K562 (cell line): ENCODE results near the gene PKIB. TPM values are rescaled to one million over a fixed set of nuclear protein-coding genes. Genes with fewer than 3 reads are reported as not detected.
A peak's percentile ranks its signal among the peaks of the same experiment; 100 is the strongest.
"Not testable (repeated sequence)": the region's sequence is repeated elsewhere in the genome, so short reads cannot be mapped to it uniquely, and the experiment has no call there.

Source experiments
- ATAC-seq: fragments of 200-7000 bp; cut with Tn5 transposase; 3 replicates; pipeline ENCODE4 v1.9.1; 2020; ENCODE audit warnings: moderate library complexity
- BruUV-seq: library from RNA; stranded (reverse); fragments of 400-500 nt; replicated peaks from 2 replicates; lab custom pipeline; 2021; lab: Mats Ljungman, UMichigan
- CTCF ChIA-PET: fragments of 300-600 bp; formaldehyde crosslinking; extraction: SDS; loops from one replicate; lab custom pipeline; 2021; ENCODE audit warnings: low intra/inter-chr PET ratio; lab: Yijun Ruan, JAX
- POLR2A ChIA-PET: fragments of 300-600, 350-650 bp; sonication (Branson Sonifier 250); formaldehyde crosslinking; extraction: SDS; loops from one replicate; lab custom pipeline; 2021; ENCODE audit warnings: antibody characterized with exemption, inconsistent platforms; lab: Yijun Ruan, JAX
- DNase-seq, 4 experiments: peaks; one replicate each; pipeline versions ENCODE4 v3.0.0 to v3.0.0-alpha.2; 2011 to 2018; ENCODE audit warnings: low spot score in 3 of 4, mixed read lengths in 3 of 4; ENCODE audit errors: extremely low read depth in 1 of 4
- FAIRE-seq: peaks from 2 replicates; lab custom pipeline; 2011; peaks lifted over from hg19 to GRCh38; lab: Jason Lieb, UNC
- H2AFZ ChIP-seq: 2 replicates; pipeline ENCODE4 v1.6.0; 2011; ENCODE audit warnings: low read depth, low read length, control low read depth, inconsistent platforms
- H3K27ac ChIP-seq: fragments of 200-600 bp; 3 replicates; pipeline ENCODE4 v1.8.0; 2011; ENCODE audit warnings: low read depth, mild to moderate bottlenecking, control low read depth, inconsistent platforms, low read length, moderate library complexity, mixed read lengths; ENCODE audit errors: extremely low read depth
- H3K27me3 ChIP-seq, 2 experiments: fragments of 300-600 bp in 1 of 2; 2 replicates in 1 of 2; 3 replicates in 1 of 2; pipeline versions ENCODE4 v1.6.0 to v1.8.0; 2011; ENCODE audit warnings: inconsistent platforms in 2 of 2, low read length in 2 of 2, mild to moderate bottlenecking in 1 of 2, mixed read lengths in 1 of 2, moderate library complexity in 1 of 2; ENCODE audit not compliant: control insufficient read depth in 2 of 2, insufficient read depth in 2 of 2
- H3K36me3 ChIP-seq: fragments of 300-600 bp; 3 replicates; pipeline ENCODE4 v1.8.0; 2011; ENCODE audit warnings: mild to moderate bottlenecking, low read length, inconsistent platforms; ENCODE audit not compliant: control insufficient read depth, insufficient read depth
- H3K4me1 ChIP-seq, 2 experiments: fragments of 200-600 bp in 1 of 2; replicated peaks in 1 of 2; 2 replicates in 1 of 2; 3 replicates in 1 of 2; pipeline versions ENCODE4 v1.5.1 to v1.8.0; 2011; ENCODE audit warnings: inconsistent platforms in 2 of 2, low read length in 2 of 2, mild to moderate bottlenecking in 1 of 2, mixed read lengths in 1 of 2, moderate library complexity in 1 of 2; ENCODE audit not compliant: control insufficient read depth in 2 of 2, insufficient read depth in 2 of 2
- H3K4me2 ChIP-seq: 2 replicates; pipeline ENCODE4 v1.6.1; 2011; ENCODE audit warnings: low read length, control low read depth, inconsistent platforms, mixed read lengths; ENCODE audit not compliant: insufficient read depth
- H3K4me3 ChIP-seq: fragments of 200-600 bp; sonication (generic), shearing (Covaris generic); 2 replicates; pipeline ENCODE4 v1.5.1; 2016; ENCODE audit warnings: control low read depth, inconsistent platforms
- H3K79me2 ChIP-seq: fragments of 200-600 bp; 3 replicates; pipeline ENCODE4 v1.8.0; 2011; ENCODE audit warnings: low read length, inconsistent platforms; ENCODE audit not compliant: control insufficient read depth, insufficient read depth
- H3K9ac ChIP-seq, 2 experiments: 2 replicates each; pipeline versions ENCODE4 v1.6.0 to v1.6.1; 2011; ENCODE audit warnings: low read depth in 2 of 2, low read length in 2 of 2, control low read depth in 1 of 2, inconsistent platforms in 1 of 2, mild to moderate bottlenecking in 1 of 2, mixed read lengths in 1 of 2; ENCODE audit not compliant: insufficient read depth in 1 of 2
- H3K9me1 ChIP-seq: one replicate; pipeline ENCODE4 v1.6.0; 2011; ENCODE audit warnings: inconsistent platforms, mild to moderate bottlenecking, low read length, moderate library complexity; ENCODE audit not compliant: control insufficient read depth, insufficient read depth
- H3K9me3 ChIP-seq: replicated peaks from 2 replicates; pipeline ENCODE4 v1.5.1; 2011; ENCODE audit warnings: low read depth, low read length, inconsistent platforms; ENCODE audit not compliant: control insufficient read depth, insufficient read depth
- H4K20me1 ChIP-seq: replicated peaks from 2 replicates; pipeline ENCODE4 v1.6.1; 2011; ENCODE audit warnings: low read length, inconsistent platforms, mixed read lengths; ENCODE audit not compliant: control insufficient read depth, insufficient read depth
- HCFC1 ChIP-seq: IDR thresholded peaks from 2 replicates; pipeline ENCODE4 v1.6.1; 2012; ENCODE audit warnings: low read depth, low read length, improper control_type of control experiment
- SETDB1 ChIP-seq: IDR thresholded peaks from one replicate; pipeline ENCODE4 v1.6.1; 2012; ENCODE audit warnings: low read length, control low read depth, inconsistent platforms
- SPI1 ChIP-seq: IDR thresholded peaks from 2 replicates; pipeline ENCODE4 v1.6.1; 2011; ENCODE audit warnings: low read depth, low read length, control low read depth, borderline replicate concordance
- WGBS: fragments of 100-300 bp; shearing (Covaris generic); methylation state at CpG from one replicate; pipeline ENCODE4 v1.1.6; 2016; ENCODE audit warnings: low coverage, mixed read lengths; ENCODE audit not compliant: insufficient coverage; ENCODE audit errors: missing lambda C conversion rate; 5-methylcytosine and 5-hydroxymethylcytosine counted together
- in situ Hi-C: fragments of 300-500 bp; cut with MboI; formaldehyde crosslinking; loops from 4 replicates; pipeline ENCODE4 v1.15.0; 2018; ENCODE audit warnings: inconsistent platforms, mixed read lengths
- intact Hi-C: fragments of 100-400 bp; cut with micrococcal nuclease; formaldehyde crosslinking; loops from 2 replicates; pipeline ENCODE4 v1.14.2; 2022
- polyA plus RNA-seq, 8 experiments: library from polyadenylated mRNA; depleted of rRNA in 4 of 8; stranded (reverse) in 5 of 8; unstranded in 3 of 8; fragments of >200 nt; fragmentation: Nextera tagmentation in 2 of 8; fragmentation: Illumina TruSeq in 1 of 8; extraction: Ambion mirVana in 2 of 8; extraction: Trizol in 1 of 8; gene quantifications; 2 replicates each; pipeline versions ENCODE4 v1.2.1 to v1.2.3, GENCODE V29; 2011 to 2014; ENCODE audit warnings: inconsistent platforms in 1 of 8, missing spikeins in 1 of 8
- total RNA-seq, 7 experiments: library from RNA; depleted of rRNA in 6 of 7; stranded (reverse); fragments of >200 nt in 6 of 7; fragmentation: Illumina TruSeq in 2 of 7; extraction: Trizol in 2 of 7; gene quantifications; 2 replicates each; pipeline versions ENCODE4 v1.2.1 to v1.2.3, GENCODE V29; 2011 to 2021; ENCODE audit warnings: low replicate concordance in 1 of 7

PKIB gene
- total and polyA plus RNA-seq, 9 of the 15 experiments (the other 6 are each of a cell fraction or from before 2014, with no cell fraction given), result 14.8 to 37.5 (median 27.4) TPM

DNA sequence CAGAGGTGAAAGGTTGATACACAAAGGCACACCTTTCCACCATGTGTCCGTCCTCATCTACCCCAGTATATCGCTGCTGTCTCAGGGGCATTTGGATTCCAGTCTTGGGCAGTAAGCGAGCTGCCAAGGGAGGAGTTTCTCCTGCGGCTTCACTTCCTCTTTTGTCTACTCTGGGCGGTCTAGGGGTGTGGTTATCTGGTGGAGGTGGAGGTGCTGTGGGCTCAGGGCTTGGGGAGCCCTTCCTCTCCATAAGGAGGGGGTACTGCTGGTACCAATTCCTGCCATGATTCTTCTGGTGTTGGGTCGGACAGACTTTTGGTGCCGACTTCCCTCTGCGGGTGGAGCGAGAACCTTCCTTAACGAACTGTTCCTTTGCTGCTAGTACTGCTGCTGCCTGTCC is 137.4 kb downstream of the PKIB start:
- no peak for TF ChIP-seq SETDB1
- TF ChIP-seq HCFC1, result no peak
- TF ChIP-seq SPI1, result peak; percentile 95
- TF ChIP-seq, all 486 proteins: peak for 1
- in situ Hi-C loops (loop anchor here (10.0 to 25.0 kb wide), 2 partner anchors 87 to 565 kb away; no protein-coding TSS in a partner anchor), intact Hi-C loops (no loop called here)
- no peaks in the 10 kb centered on the region for H3K36me3 ChIP-seq
- ChIA-PET POLR2A (no interaction called here), CTCF (no interaction called here)
- H2AFZ ChIP-seq, result no peak overlapping the region
- no peaks in the 10 kb centered on the region for H3K27me3 ChIP-seq
- no peaks in the 10 kb centered on the region for H3K79me2 ChIP-seq
- H3K4me1 ChIP-seq, result no peaks in the 10 kb centered on the region
- FAIRE-seq (no peak), DNase-seq (no peak), ATAC-seq (no peak)
- no peak overlapping the region for H3K4me3 ChIP-seq
- no peaks in the 10 kb centered on the region for H4K20me1 ChIP-seq
- WGBS, result 46% methylated on average over 8 of the region's 10 CpGs
- H3K9me1 ChIP-seq, result no peaks in the 10 kb centered on the region
- no TSS peak for BruUV-seq
- no peak overlapping the region for H3K27ac ChIP-seq
- no peak overlapping the region for H3K4me2 ChIP-seq
- no peak overlapping the region for H3K9ac ChIP-seq
- H3K9me3 ChIP-seq, result no peaks in the 10 kb centered on the region

GRCh38 chr6:122748945-122749344 is 138.7 kb downstream of the PKIB start:
- 0% methylated on average over 2 of the region's 5 CpGs for WGBS
- intact Hi-C loops, H4K20me1 ChIP-seq, H3K4me1 ChIP-seq, ATAC-seq, H3K4me2 ChIP-seq, POLR2A ChIA-PET, H3K9ac ChIP-seq, H2AFZ ChIP-seq, DNase-seq, FAIRE-seq, H3K27ac ChIP-seq, H3K9me1 ChIP-seq, H3K4me3 ChIP-seq, H3K9me3 ChIP-seq, H3K27me3 ChIP-seq, BruUV-seq, H3K79me2 ChIP-seq, H3K36me3 ChIP-seq, CTCF ChIA-PET: not testable (repeated sequence)
- in situ Hi-C loops, result loop anchor here (10.0 to 25.0 kb wide), 2 partner anchors 86 to 563 kb away; no protein-coding TSS in a partner anchor
